GM10248 (cell line): ENCODE results near the gene NAPG.
"Not testable (repeated sequence)": the region's sequence is repeated elsewhere in the genome, so short reads cannot be mapped to it uniquely, and the experiment has no call there.

Experiments used
- CTCF ChIA-PET: fragments of 300-600 bp; sonication (Branson Sonifier 250); formaldehyde crosslinking; extraction: SDS; loops from one replicate; lab custom pipeline; 2021; ENCODE audit warnings: antibody characterized with exemption; lab: Yijun Ruan, JAX
- POLR2A ChIA-PET: fragments of 350-650 bp; sonication (Branson Sonifier 250); formaldehyde crosslinking; extraction: SDS; loops from one replicate; lab custom pipeline; 2020; ENCODE audit warnings: antibody characterized with exemption; lab: Yijun Ruan, JAX
- DNase-seq: peaks from one replicate; pipeline ENCODE4 v3.0.0; 2012; ENCODE audit errors: extremely low spot score
- CTCF ChIP-seq: IDR thresholded peaks from 2 replicates; pipeline ENCODE4 v1.5.1; 2012; ENCODE audit warnings: mild to moderate bottlenecking, low read depth; ENCODE audit errors: extremely low read depth, missing control alignments, control extremely low read depth

NAPG gene

GRCh38 chr18:10580215-10580614, 54.4 kb downstream of the NAPG start:
- DNase-seq: no peak
- ChIA-PET CTCF (no interaction called here), POLR2A (no interaction called here)
- no peak for TF ChIP-seq CTCF

- TF ChIP-seq CTCF: no peak
Measured at GRCh38 chr18:10585260-10585659, 59.4 kb downstream of the NAPG start.

GRCh38 chr18:10588975-10589374, 63.1 kb downstream of the NAPG start:
- POLR2A ChIA-PET: no interaction called here
- CTCF ChIA-PET: no interaction called here
- no peak for TF ChIP-seq CTCF
- DNase-seq: no peak

More at GRCh38 chr18:10585260-10585659, 59.4 kb downstream of the NAPG start:
- ChIA-PET POLR2A (no interaction called here), CTCF (interaction anchor here (1.2 to 1.4 kb wide), 2 partner anchors 25 to 157 kb away, joined by 3 to 4 read pairs; no protein-coding TSS in a partner anchor)
- no peak for DNase-seq

GRCh38 chr18:10590412-10590811, 64.6 kb downstream of the NAPG start:
- ChIA-PET POLR2A (no interaction called here), CTCF (no interaction called here)
- no peak for DNase-seq
- no peak for TF ChIP-seq CTCF

- ChIA-PET POLR2A (no interaction called here), CTCF (interaction anchor here (0.7 kb wide), 1 partner anchor 9 kb away, joined by 3 read pairs; no protein-coding TSS in a partner anchor)
- DNase-seq: no peak
- TF ChIP-seq CTCF: no peak
Measured at GRCh38 chr18:10591896-10592295, 66.1 kb downstream of the NAPG start.

GRCh38 chr18:10593366-10594022, 67.7 kb downstream of the NAPG start:
- DNase-seq, CTCF ChIA-PET, POLR2A ChIA-PET: not testable (repeated sequence)

GRCh38 chr18:10595917-10596316, 70.1 kb downstream of the NAPG start:
- POLR2A ChIA-PET, DNase-seq, CTCF ChIA-PET: not testable (repeated sequence)

GRCh38 chr18:10597695-10598094, 71.9 kb downstream of the NAPG start:
- DNase-seq, POLR2A ChIA-PET: not testable (repeated sequence)
- CTCF ChIA-PET: interaction anchor here (1.1 kb wide), 1 partner anchor 37 kb away, joined by 5 read pairs; no protein-coding TSS in a partner anchor

GRCh38 chr18:10600701-10601100, 74.9 kb downstream of the NAPG start:
- POLR2A ChIA-PET, DNase-seq: not testable (repeated sequence)
- CTCF ChIA-PET: interaction anchor here (1.6 kb wide), 1 partner anchor 9 kb away, joined by 3 read pairs; no protein-coding TSS in a partner anchor
